H9 (cell line): ENCODE data around the gene UCK1. TPM values are rescaled to one million over a fixed set of nuclear protein-coding genes. Genes with fewer than 3 reads are reported as not detected.

Source experiments
- DNase-seq: peaks from one replicate; pipeline ENCODE4 v3.0.0-alpha.2; 2017
- H2AFZ ChIP-seq: one replicate; pipeline ENCODE4 v1.6.1; 2013; ENCODE audit warnings: mild to moderate bottlenecking, low read length, control low read depth, moderate library complexity
- H2AK5ac ChIP-seq: 2 replicates; pipeline ENCODE4 v1.6.1; 2013; ENCODE audit warnings: low read length, control low read depth, mixed read lengths; ENCODE audit not compliant: insufficient read length
- H2BK120ac ChIP-seq: one replicate; pipeline ENCODE4 v1.6.1; 2013; ENCODE audit warnings: low read depth, mild to moderate bottlenecking, low read length, control low read depth, inconsistent platforms; ENCODE audit not compliant: poor library complexity, severe bottlenecking
- H2BK12ac ChIP-seq: 2 replicates; pipeline ENCODE4 v1.6.1; 2013; ENCODE audit warnings: low read length, control low read depth, mixed read lengths, low read depth; ENCODE audit not compliant: insufficient read length
- H2BK15ac ChIP-seq: 2 replicates; pipeline ENCODE4 v1.6.1; 2013; ENCODE audit warnings: low read depth, low read length, control low read depth
- H2BK20ac ChIP-seq: one replicate; pipeline ENCODE4 v1.6.1; 2013; ENCODE audit warnings: low read depth, mild to moderate bottlenecking, low read length, control low read depth, inconsistent platforms; ENCODE audit not compliant: poor library complexity, severe bottlenecking
- H2BK5ac ChIP-seq: 2 replicates; pipeline ENCODE4 v1.6.1; 2013; ENCODE audit warnings: low read length, control low read depth, mixed read lengths; ENCODE audit not compliant: insufficient read length
- H3K14ac ChIP-seq: 2 replicates; pipeline ENCODE4 v1.6.1; 2013; ENCODE audit warnings: low read length, control low read depth; ENCODE audit not compliant: insufficient read depth
- H3K18ac ChIP-seq: 2 replicates; pipeline ENCODE4 v1.6.1; 2013; ENCODE audit warnings: low read depth, mild to moderate bottlenecking, mixed read lengths, low read length, control low read depth; ENCODE audit not compliant: insufficient read length
- H3K23ac ChIP-seq: 2 replicates; pipeline ENCODE4 v1.6.1; 2013; ENCODE audit warnings: low read length, control low read depth, mixed read lengths, low read depth; ENCODE audit not compliant: insufficient read length
- H3K23me2 ChIP-seq: 2 replicates; pipeline ENCODE4 v1.6.1; 2013; ENCODE audit warnings: low read depth, mild to moderate bottlenecking, mixed read lengths, low read length, control low read depth; ENCODE audit not compliant: insufficient read length, poor library complexity, severe bottlenecking
- H3K27ac ChIP-seq: 2 replicates; pipeline ENCODE4 v1.5.1; 2013; ENCODE audit warnings: low read length, control low read depth, mixed read lengths, low read depth; ENCODE audit not compliant: insufficient read length
- H3K27me3 ChIP-seq: 2 replicates; pipeline ENCODE4 v1.6.1; 2013; ENCODE audit warnings: low read length, control low read depth, inconsistent platforms; ENCODE audit not compliant: insufficient read depth
- H3K4ac ChIP-seq: 2 replicates; pipeline ENCODE4 v1.6.1; 2013; ENCODE audit warnings: low read depth, mild to moderate bottlenecking, control low read depth, inconsistent platforms, low read length, moderate library complexity
- H3K4me1 ChIP-seq: 2 replicates; pipeline ENCODE4 v1.6.1; 2013; ENCODE audit warnings: low read length, control low read depth, inconsistent platforms; ENCODE audit not compliant: insufficient read depth
- H3K4me2 ChIP-seq: 2 replicates; pipeline ENCODE4 v1.6.1; 2013; ENCODE audit warnings: low read length, control low read depth, mixed read lengths; ENCODE audit not compliant: insufficient read length, insufficient read depth
- H3K56ac ChIP-seq: 2 replicates; pipeline ENCODE4 v1.6.1; 2013; ENCODE audit warnings: low read depth, mild to moderate bottlenecking, mixed read lengths, low read length, control low read depth; ENCODE audit not compliant: insufficient read length
- H3K79me1 ChIP-seq: 2 replicates; pipeline ENCODE4 v1.6.1; 2013; ENCODE audit warnings: low read depth, mild to moderate bottlenecking, moderate library complexity, low read length, control low read depth, inconsistent platforms; ENCODE audit not compliant: insufficient read depth, poor library complexity, severe bottlenecking
- H3K79me2 ChIP-seq: 2 replicates; pipeline ENCODE4 v1.6.1; 2013; ENCODE audit warnings: low read length, control low read depth, inconsistent platforms; ENCODE audit not compliant: insufficient read depth
- H3K9ac ChIP-seq: 2 replicates; pipeline ENCODE4 v1.6.1; 2013; ENCODE audit warnings: low read length, control low read depth, mixed read lengths; ENCODE audit not compliant: insufficient read length; ENCODE audit errors: extremely low read depth
- H3K9me3 ChIP-seq: one replicate; pipeline ENCODE4 v1.6.1; 2013; ENCODE audit warnings: low read depth, low read length, inconsistent platforms; ENCODE audit not compliant: control insufficient read depth
- H3T11ph ChIP-seq: one replicate; pipeline ENCODE4 v1.6.1; 2013; ENCODE audit warnings: mild to moderate bottlenecking, low read length, control low read depth, inconsistent platforms
- H4K20me1 ChIP-seq: one replicate; pipeline ENCODE4 v1.6.1; 2013; ENCODE audit not compliant: control insufficient read depth, insufficient read length, insufficient read depth
- H4K5ac ChIP-seq: 2 replicates; pipeline ENCODE4 v1.6.1; 2013; ENCODE audit warnings: low read depth, mild to moderate bottlenecking, mixed read lengths, low read length, control low read depth; ENCODE audit not compliant: insufficient read length
- H4K8ac ChIP-seq: replicated peaks from 2 replicates; pipeline ENCODE4 v1.6.1; 2013; ENCODE audit warnings: low read length, control low read depth, mixed read lengths, low read depth; ENCODE audit not compliant: insufficient read length
- H4K91ac ChIP-seq: 2 replicates; pipeline ENCODE4 v1.6.1; 2013; ENCODE audit warnings: low read depth, mild to moderate bottlenecking, moderate library complexity, mixed read lengths, low read length, control low read depth; ENCODE audit not compliant: insufficient read length
- H3K27ac Mint-ChIP-seq, 3 experiments: 2 replicates in 2 of 3; 3 replicates in 1 of 3; pipeline ENCODE4 v1.8.0; 2020 to 2021; ENCODE audit warnings: mixed read lengths in 3 of 3, mild to moderate bottlenecking in 1 of 3, moderate library complexity in 1 of 3
- H3K27me3 Mint-ChIP-seq: 2 replicates; pipeline ENCODE4 v1.8.0; 2021; ENCODE audit warnings: low read depth, mild to moderate bottlenecking, moderate library complexity, mixed read lengths
- H3K36me3 Mint-ChIP-seq, 3 experiments: 2 replicates in 2 of 3; 3 replicates in 1 of 3; pipeline ENCODE4 v1.8.0; 2020 to 2021; ENCODE audit warnings: low read depth in 3 of 3, mixed read lengths in 3 of 3; ENCODE audit not compliant: insufficient read depth in 1 of 3
- H3K4me1 Mint-ChIP-seq, 2 experiments: 2 replicates each; pipeline ENCODE4 v1.8.0; 2020; ENCODE audit warnings: mixed read lengths in 2 of 2
- H3K4me3 Mint-ChIP-seq, 2 experiments: 2 replicates in 1 of 2; 3 replicates in 1 of 2; pipeline ENCODE4 v1.8.0; 2020 to 2021; ENCODE audit warnings: mild to moderate bottlenecking in 2 of 2, mixed read lengths in 2 of 2, moderate library complexity in 1 of 2
- H3K9me3 Mint-ChIP-seq, 2 experiments: 2 replicates in 1 of 2; 3 replicates in 1 of 2; pipeline ENCODE4 v1.8.0; 2020; ENCODE audit warnings: mild to moderate bottlenecking in 2 of 2, mixed read lengths in 2 of 2, moderate library complexity in 1 of 2
- WGBS: extraction: QIAGEN DNeasy Blood & Tissue Kit; methylation state at CpG from one replicate; pipeline ENCODE4 v1.1.7; 2013; ENCODE audit warnings: missing lambda C conversion rate, low lambda C conversion rate, mixed read lengths; ENCODE audit not compliant: insufficient read length; ENCODE audit errors: extremely low coverage; 5-methylcytosine and 5-hydroxymethylcytosine counted together
- total RNA-seq: library from RNA; stranded (reverse); gene quantifications from 2 replicates; pipeline ENCODE4 v1.2.1, GENCODE V29; 2021
- TF ChIP-seq, protein P1 (sequence below): fragments of 200-600 bp; sonication (generic); conservative IDR thresholded peaks from 3 replicates; pipeline ENCODE4 v1.8.0; 2021; ENCODE audit warnings: antibody characterized with exemption, mild to moderate bottlenecking

Gene UCK1
- total RNA-seq, 1 experiment from 2014 or later = 54.2 TPM

DNA sequence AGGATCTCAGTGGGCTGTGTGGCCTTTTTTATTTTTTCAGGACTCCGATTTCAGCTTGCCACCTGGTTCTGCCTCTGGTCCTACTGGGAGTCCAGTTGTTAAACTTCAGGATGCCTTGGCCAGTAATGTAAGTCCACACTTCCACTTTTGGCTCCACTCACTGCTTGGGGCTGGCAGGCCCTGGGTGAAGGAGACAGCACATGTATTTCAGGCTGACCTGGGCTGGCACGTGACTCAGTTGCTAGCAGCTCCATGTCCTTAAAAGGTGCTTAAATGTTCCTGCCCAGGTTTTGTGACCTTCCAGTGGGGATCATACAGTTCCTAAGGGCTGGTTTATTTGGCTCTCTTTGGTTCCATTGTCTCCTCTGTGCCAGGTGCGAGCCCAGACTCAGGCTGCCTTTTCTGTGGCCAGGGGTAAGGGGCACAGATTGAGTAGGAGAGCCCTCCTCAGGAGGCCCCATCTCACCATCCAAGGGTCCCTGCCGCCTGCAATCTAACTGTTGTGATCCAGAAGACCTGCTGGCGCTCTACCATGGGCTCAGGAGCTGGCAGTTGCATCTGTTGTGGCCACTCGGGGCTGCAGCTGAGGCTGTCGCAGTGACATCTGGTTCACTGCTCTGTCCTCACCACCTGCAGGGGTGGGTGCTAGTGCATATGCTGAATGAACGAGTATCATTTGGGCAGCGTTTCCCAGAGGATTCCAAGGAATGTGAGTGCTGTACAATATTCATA is 47.6 kb downstream of the UCK1 start:
- Histone ChIP-seq H2AFZ (no peak overlapping the region), H4K5ac (no peak overlapping the region), H3K79me1 (no peaks in the 10 kb centered on the region), H3K27me3 (no peaks in the 10 kb centered on the region), H4K20me1 (no peaks in the 10 kb centered on the region), H2BK120ac (no peak overlapping the region), H3K4ac (no peak overlapping the region), H3T11ph (no peak overlapping the region), H3K79me2 (no peaks in the 10 kb centered on the region), H2AK5ac (no peak overlapping the region), H3K27ac (no peak overlapping the region), H3K56ac (no peak overlapping the region), H3K23me2 (no peaks in the 10 kb centered on the region), H2BK12ac (no peak overlapping the region), H3K9me3 (no peaks in the 10 kb centered on the region), H4K8ac (no peak overlapping the region), H4K91ac (no peak overlapping the region), H3K4me1 (no peaks in the 10 kb centered on the region), H3K4me2 (no peak overlapping the region), H3K14ac (no peak overlapping the region), H2BK20ac (no peak overlapping the region), H3K18ac (no peak overlapping the region), H2BK5ac (no peak overlapping the region), H3K9ac (no peak overlapping the region), H3K23ac (no peak overlapping the region), H2BK15ac (no peak overlapping the region)
- Mint-ChIP-seq H3K36me3 (peaks cover 86 to 100% (median 99%) of the 10 kb centered on the region in 3 experiments), H3K4me3 (no peak overlapping the region), H3K4me1 (no peaks in the 10 kb centered on the region), H3K9me3 (no peaks in the 10 kb centered on the region), H3K27ac (peak overlapping the region in 1 of 3 experiments; percentile 44; a peak in 1 of 7 replicates), H3K27me3 (peaks cover 2% of the 10 kb centered on the region; the same call in 1 of the 2 replicates)
- TF ChIP-seq, protein P1, sequence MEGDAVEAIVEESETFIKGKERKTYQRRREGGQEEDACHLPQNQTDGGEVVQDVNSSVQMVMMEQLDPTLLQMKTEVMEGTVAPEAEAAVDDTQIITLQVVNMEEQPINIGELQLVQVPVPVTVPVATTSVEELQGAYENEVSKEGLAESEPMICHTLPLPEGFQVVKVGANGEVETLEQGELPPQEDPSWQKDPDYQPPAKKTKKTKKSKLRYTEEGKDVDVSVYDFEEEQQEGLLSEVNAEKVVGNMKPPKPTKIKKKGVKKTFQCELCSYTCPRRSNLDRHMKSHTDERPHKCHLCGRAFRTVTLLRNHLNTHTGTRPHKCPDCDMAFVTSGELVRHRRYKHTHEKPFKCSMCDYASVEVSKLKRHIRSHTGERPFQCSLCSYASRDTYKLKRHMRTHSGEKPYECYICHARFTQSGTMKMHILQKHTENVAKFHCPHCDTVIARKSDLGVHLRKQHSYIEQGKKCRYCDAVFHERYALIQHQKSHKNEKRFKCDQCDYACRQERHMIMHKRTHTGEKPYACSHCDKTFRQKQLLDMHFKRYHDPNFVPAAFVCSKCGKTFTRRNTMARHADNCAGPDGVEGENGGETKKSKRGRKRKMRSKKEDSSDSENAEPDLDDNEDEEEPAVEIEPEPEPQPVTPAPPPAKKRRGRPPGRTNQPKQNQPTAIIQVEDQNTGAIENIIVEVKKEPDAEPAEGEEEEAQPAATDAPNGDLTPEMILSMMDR = no peak
- DNase-seq = no peak
- no CpG with 5 or more reads among the region's 9 CpGs for WGBS
